Lung (tissue), 13 donors: ENCODE results near the gene DCAF17. TPM values are rescaled to one million over a fixed set of nuclear protein-coding genes. Genes with fewer than 3 reads are reported as not detected.

Source experiments
- ATAC-seq: fragments of 200-7000 bp; cut with Tn5 transposase; one replicate; pipeline ENCODE4 v1.9.1; 2020; ENCODE audit warnings: moderate number of reproducible peaks; ENCODE audit not compliant: insufficient read depth, low FRiP score
- DNase-seq, 3 donors: peaks; one replicate each; pipeline ENCODE4 v3.0.0-alpha.2; 2013 to 2017
- H3K27ac ChIP-seq, 2 donors: one replicate each; pipeline ENCODE4 v1.5.1; 2013; ENCODE audit warnings: mild to moderate bottlenecking in 2 of 2, moderate library complexity in 2 of 2, control low read depth in 1 of 2, inconsistent platforms in 1 of 2, low read depth in 1 of 2, low read length in 1 of 2
- H3K27me3 ChIP-seq, 3 donors: one replicate each; pipeline ENCODE4 v1.5.1; 2013; ENCODE audit warnings: low read length in 2 of 3; ENCODE audit not compliant: control insufficient read depth in 3 of 3, insufficient read depth in 3 of 3
- H3K36me3 ChIP-seq, 4 donors: one replicate each; pipeline ENCODE4 v1.5.1; 2013; ENCODE audit warnings: low read length in 4 of 4, mild to moderate bottlenecking in 1 of 4, moderate library complexity in 1 of 4; ENCODE audit not compliant: control insufficient read depth in 4 of 4, insufficient read depth in 4 of 4
- H3K4me1 ChIP-seq, 5 donors: one replicate each; pipeline ENCODE4 v1.5.1; 2013; ENCODE audit warnings: low read length in 5 of 5, mild to moderate bottlenecking in 2 of 5, moderate library complexity in 1 of 5; ENCODE audit not compliant: control insufficient read depth in 5 of 5, insufficient read depth in 5 of 5
- H3K4me3 ChIP-seq: one replicate; pipeline ENCODE4 v1.5.1; 2013; ENCODE audit warnings: mild to moderate bottlenecking, control low read depth, moderate library complexity
- H3K9ac ChIP-seq, 2 donors: one replicate each; pipeline ENCODE4 v1.5.1; 2013; ENCODE audit warnings: low read length in 2 of 2, control low read depth in 1 of 2; ENCODE audit not compliant: insufficient read depth in 1 of 2
- H3K9me3 ChIP-seq, 4 donors: one replicate each; pipeline ENCODE4 v1.5.1; 2013; ENCODE audit warnings: low read length in 3 of 4, mild to moderate bottlenecking in 1 of 4, moderate library complexity in 1 of 4; ENCODE audit not compliant: control insufficient read depth in 4 of 4, insufficient read depth in 3 of 4
- WGBS, 2 donors: extraction: QIAGEN DNeasy Blood & Tissue Kit; methylation state at CpG; one replicate each; pipeline ENCODE4 v1.1.7; 2013; 5-methylcytosine and 5-hydroxymethylcytosine counted together
- polyA plus RNA-seq, 2 donors: library from polyadenylated mRNA; stranded (reverse); fragments of 200-250 nt; gene quantifications; one replicate each; pipeline ENCODE4 v1.2.1, GENCODE V29; 2013
- small RNA-seq: library from RNA; depleted of rRNA; stranded (forward); fragments of <200 nt; gene quantifications from one replicate; pipeline ENCODE3, GENCODE V24; 2014; ENCODE audit warnings: low replicate concordance
- total RNA-seq, 2 donors: library from RNA; depleted of rRNA in 1 of 2; stranded (reverse); fragments of >200 nt in 1 of 2; gene quantifications; one replicate each; pipeline ENCODE4 v1.2.1, GENCODE V29; 2014 to 2021
- TF ChIP-seq, protein P1 (sequence below): IDR thresholded peaks from 2 replicates; pipeline ENCODE4 v1.5.1; 2012; ENCODE audit warnings: mild to moderate bottlenecking; ENCODE audit errors: control extremely low read depth, extremely low read depth
- donor health status: control.
- donor health status: control.
- donor health status: Bipolar disorder and iron deficiency.
- donor health status: healthy.
- donor health status: DM: yes; HTN: yes; CAD: no.

DCAF17 gene
- total and polyA plus RNA-seq, 4 donors, result 3.1 to 34.4 (median 8.0) TPM

DNA sequence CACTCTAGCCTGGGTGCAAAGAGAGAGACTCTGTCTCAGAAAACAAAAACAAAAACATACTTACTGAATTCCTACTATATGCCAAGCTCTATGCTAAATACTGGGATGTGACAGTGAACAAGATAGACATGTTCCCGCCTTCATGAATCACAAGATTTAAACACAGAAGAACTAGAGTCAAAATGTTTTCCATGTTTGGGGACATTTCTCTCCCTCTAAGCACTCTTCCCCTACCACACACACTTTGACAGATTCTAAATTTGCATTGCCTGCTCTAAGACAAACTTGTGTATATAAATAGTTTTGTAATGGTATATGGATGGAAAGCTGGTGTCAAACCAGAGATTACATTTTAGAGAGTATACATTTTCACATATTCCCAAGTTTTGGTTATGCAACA, 99.3 kb downstream of the DCAF17 start:
- ATAC-seq (no peak), DNase-seq (no peak)
- H3K9ac ChIP-seq, result no peak overlapping the region
- peaks cover 0 to 6% (median 0%) of the 10 kb centered on the region in 5 donors for H3K4me1 ChIP-seq
- H3K27me3 ChIP-seq, result no peaks in the 10 kb centered on the region
- H3K27ac ChIP-seq, result no peak overlapping the region
- no peaks in the 10 kb centered on the region for H3K9me3 ChIP-seq
- peaks cover 0 to 3% (median 0%) of the 10 kb centered on the region in 4 donors for H3K36me3 ChIP-seq
- H3K4me3 ChIP-seq, result no peak overlapping the region
- TF ChIP-seq, protein P1, sequence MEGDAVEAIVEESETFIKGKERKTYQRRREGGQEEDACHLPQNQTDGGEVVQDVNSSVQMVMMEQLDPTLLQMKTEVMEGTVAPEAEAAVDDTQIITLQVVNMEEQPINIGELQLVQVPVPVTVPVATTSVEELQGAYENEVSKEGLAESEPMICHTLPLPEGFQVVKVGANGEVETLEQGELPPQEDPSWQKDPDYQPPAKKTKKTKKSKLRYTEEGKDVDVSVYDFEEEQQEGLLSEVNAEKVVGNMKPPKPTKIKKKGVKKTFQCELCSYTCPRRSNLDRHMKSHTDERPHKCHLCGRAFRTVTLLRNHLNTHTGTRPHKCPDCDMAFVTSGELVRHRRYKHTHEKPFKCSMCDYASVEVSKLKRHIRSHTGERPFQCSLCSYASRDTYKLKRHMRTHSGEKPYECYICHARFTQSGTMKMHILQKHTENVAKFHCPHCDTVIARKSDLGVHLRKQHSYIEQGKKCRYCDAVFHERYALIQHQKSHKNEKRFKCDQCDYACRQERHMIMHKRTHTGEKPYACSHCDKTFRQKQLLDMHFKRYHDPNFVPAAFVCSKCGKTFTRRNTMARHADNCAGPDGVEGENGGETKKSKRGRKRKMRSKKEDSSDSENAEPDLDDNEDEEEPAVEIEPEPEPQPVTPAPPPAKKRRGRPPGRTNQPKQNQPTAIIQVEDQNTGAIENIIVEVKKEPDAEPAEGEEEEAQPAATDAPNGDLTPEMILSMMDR, result no peak
- WGBS, 2 donors, result 95 to 97% methylated on average over 1 of the region's 1 CpG

Small RNA genes lying within 50 kb of the gene (small RNA-seq; reads per million reads assigned to genes)
- not detected for gene AC007969.2

Other genes starting within 250 kb of the DCAF17 start
- 1 to 10 TPM; 9.2 to 9.3 TPM for gene METTL8, start 236 bp upstream of the DCAF17 start, total RNA-seq
- gene METTL8, start 236 bp upstream of the DCAF17 start, polyA plus RNA-seq, result 1 to 10 TPM; 4.9 to 7.7 TPM
- 100 to 1,000 TPM in 1 of 2 donors, 10 to 100 TPM in 1; 66.1 to 488 TPM for gene CYBRD1, start 88.2 kb downstream of the DCAF17 start, total RNA-seq
- gene CYBRD1, start 88.2 kb downstream of the DCAF17 start, polyA plus RNA-seq, result 10 to 100 TPM; 25.2 to 76.7 TPM